HEK293 (cell line): ENCODE data around the gene KLHL21.

ENCODE experiments used
- CTCF ChIA-PET: fragments of 350-600 bp; formaldehyde crosslinking; extraction: SDS; loops from one replicate; lab custom pipeline; 2021; ENCODE audit warnings: antibody characterized with exemption; lab: Yijun Ruan, JAX
- POLR2A ChIA-PET: fragments of 300-600 bp; formaldehyde crosslinking; extraction: SDS; loops from one replicate; lab custom pipeline; 2020; ENCODE audit warnings: antibody characterized with exemption, inconsistent platforms; lab: Yijun Ruan, JAX
- H3K27ac ChIP-seq: fragments of 200-500 bp; sonication (Bioruptor generic); 2 replicates; pipeline ENCODE4 v1.5.1; 2014; ENCODE audit warnings: low read depth, low read length, control low read depth, inconsistent platforms; ENCODE audit errors: extremely low read depth
- H3K36me3 ChIP-seq, 2 experiments: fragments of 200-500 bp in 1 of 2; sonication (Bioruptor generic) in 1 of 2; 1 replicate in 1 of 2; 2 replicates in 1 of 2; pipeline ENCODE4 v1.5.1; 2014 to 2017; ENCODE audit warnings: inconsistent platforms in 2 of 2, low read length in 2 of 2; ENCODE audit not compliant: control insufficient read depth in 2 of 2, insufficient read depth in 1 of 2
- H3K4me1 ChIP-seq: fragments of 200-500 bp; sonication (Bioruptor generic); 2 replicates; pipeline ENCODE4 v1.5.1; 2014; ENCODE audit warnings: mild to moderate bottlenecking, low read length, inconsistent platforms; ENCODE audit not compliant: control insufficient read depth, insufficient read depth
- H3K4me3 ChIP-seq: 2 replicates; pipeline ENCODE4 v1.5.1; 2011; ENCODE audit warnings: low read depth, mild to moderate bottlenecking, control low read depth, low read length, moderate library complexity
- H3K9me3 ChIP-seq: fragments of 200-500 bp; sonication (Bioruptor generic); 2 replicates; pipeline ENCODE4 v1.5.1; 2014; ENCODE audit warnings: low read depth, low read length, inconsistent platforms; ENCODE audit not compliant: control insufficient read depth, insufficient read depth
- HOXC10 ChIP-seq: sonication (generic); formaldehyde crosslinking; IDR thresholded peaks from 2 replicates; pipeline ENCODE4 v1.8.1; 2023; ENCODE audit warnings: mild to moderate bottlenecking, missing genetic modification reagents
- KLF16 ChIP-seq: fragments of 450-650 bp; formaldehyde crosslinking; IDR thresholded peaks from 2 replicates; pipeline ENCODE4 v1.5.1; 2017; ENCODE audit warnings: missing biosample characterization, missing genetic modification characterization
- MYNN ChIP-seq: fragments of 450-650 bp; formaldehyde crosslinking; IDR thresholded peaks from 2 replicates; pipeline ENCODE4 v1.5.1; 2016; ENCODE audit warnings: missing biosample characterization, missing genetic modification characterization, borderline replicate concordance
- WT1 ChIP-seq: fragments of 450-650 bp; formaldehyde crosslinking; IDR thresholded peaks from 2 replicates; pipeline ENCODE4 v1.5.1; 2016; ENCODE audit warnings: missing biosample characterization, missing genetic modification characterization
- ZBTB10 ChIP-seq: fragments of 450-650 bp; formaldehyde crosslinking; IDR thresholded peaks from 2 replicates; pipeline ENCODE4 v1.5.1; 2016; ENCODE audit warnings: missing biosample characterization, missing genetic modification characterization
- ZBTB44 ChIP-seq: fragments of 450-650 bp; IDR thresholded peaks from 2 replicates; pipeline ENCODE4 v1.5.1; 2018; ENCODE audit warnings: missing biosample characterization, mild to moderate bottlenecking, missing genetic modification characterization
- ZBTB6 ChIP-seq: fragments of 450-650 bp; formaldehyde crosslinking; IDR thresholded peaks from 2 replicates; pipeline ENCODE4 v1.5.1; 2017; ENCODE audit warnings: missing biosample characterization, missing genetic modification characterization
- ZFHX2 ChIP-seq: fragments of 450-650 bp; formaldehyde crosslinking; conservative IDR thresholded peaks from 2 replicates; pipeline ENCODE4 v1.5.1; 2016; ENCODE audit warnings: missing biosample characterization, missing genetic modification characterization
- ZNF248 ChIP-seq: fragments of 450-650 bp; formaldehyde crosslinking; IDR thresholded peaks from 2 replicates; pipeline ENCODE4 v1.5.1; 2017; ENCODE audit warnings: missing biosample characterization, missing genetic modification characterization
- ZNF341 ChIP-seq: fragments of 450-650 bp; formaldehyde crosslinking; IDR thresholded peaks from 2 replicates; pipeline ENCODE4; 2016; ENCODE audit warnings: low read depth, missing biosample characterization, missing genetic modification characterization
- ZNF398 ChIP-seq: fragments of 450-650 bp; formaldehyde crosslinking; IDR thresholded peaks from 2 replicates; pipeline ENCODE4 v1.5.1; 2017; ENCODE audit warnings: missing biosample characterization, missing genetic modification characterization
- ZNF449 ChIP-seq: fragments of 450-650 bp; formaldehyde crosslinking; IDR thresholded peaks from 2 replicates; pipeline ENCODE4 v1.5.1; 2017; ENCODE audit warnings: missing biosample characterization, mild to moderate bottlenecking, missing genetic modification characterization, moderate library complexity
- ZNF555 ChIP-seq: fragments of 450-650 bp; formaldehyde crosslinking; conservative IDR thresholded peaks from 2 replicates; pipeline ENCODE4 v1.5.1; 2017; ENCODE audit warnings: missing biosample characterization, mild to moderate bottlenecking, missing genetic modification characterization, inconsistent platforms
- ZNF692 ChIP-seq: fragments of 450-650 bp; formaldehyde crosslinking; IDR thresholded peaks from 2 replicates; pipeline ENCODE4 v1.5.1; 2016; ENCODE audit warnings: missing biosample characterization, missing genetic modification characterization
- ZNF791 ChIP-seq: fragments of 450-650 bp; formaldehyde crosslinking; IDR thresholded peaks from 2 replicates; pipeline ENCODE4 v1.5.1; 2016; ENCODE audit warnings: missing biosample characterization, missing genetic modification characterization
- ZNF837 ChIP-seq: fragments of 450-650 bp; formaldehyde crosslinking; IDR thresholded peaks from 2 replicates; pipeline ENCODE4 v1.5.1; 2016; ENCODE audit warnings: missing biosample characterization, missing genetic modification characterization
- ZXDB ChIP-seq: fragments of 450-650 bp; formaldehyde crosslinking; IDR thresholded peaks from 2 replicates; pipeline ENCODE4 v1.5.1; 2016; ENCODE audit warnings: missing biosample characterization, missing genetic modification characterization
- TF ChIP-seq, protein P1 (sequence below): fragments of 450-650 bp; formaldehyde crosslinking; IDR thresholded peaks from 2 replicates; pipeline ENCODE4 v1.5.1; 2016; ENCODE audit warnings: missing biosample characterization, missing genetic modification characterization
- TF ChIP-seq, protein P2 (sequence below): fragments of 450-650 bp; formaldehyde crosslinking; optimal IDR thresholded peaks from 2 replicates; pipeline ENCODE3; 2016; ENCODE audit warnings: missing biosample characterization, mild to moderate bottlenecking, missing genetic modification characterization

The KLHL21 gene

GRCh38 chr1:6613361-6614018, 10.8 kb upstream of the KLHL21 start, which contains the start of gene PHF13:
Gene PHF13 (plus strand): TSS chr1:6613731. CDS start chr1:6614067, 336 bp downstream.
- peak within 1 kb of the TSS; percentile 88 for H3K4me3 ChIP-seq
- ChIA-PET POLR2A (interaction anchor here (1.1 to 1.2 kb wide), 4 partner anchors 10 to 33 kb away, joined by 5 to 10 read pairs (median 6); partner anchors contain the start of genes THAP3 and ZBTB48), CTCF (interaction anchor here (0.6 kb wide), 1 partner anchor 119 kb away, joined by 3 read pairs; no protein-coding TSS in a partner anchor)
- H3K9me3 ChIP-seq = no peaks in the 10 kb centered on the region
- peak within 1 kb of the TSS; percentile 91 for H3K27ac ChIP-seq
- peaks cover 3% of the 10 kb centered on the region; the same call in 1 of the 2 replicates for H3K4me1 ChIP-seq
- peaks cover 11 to 22% of the 10 kb centered on the region in 2 experiments; a peak in 2 of 3 replicates for H3K36me3 ChIP-seq
- TF ChIP-seq ZNF692 (tag by site-specific recombination) = no peak; the same call in 1 of the 2 replicates
- TF ChIP-seq ZNF449 = 0 out of 2 replicates have a peak, but pooled peaks have one; percentile 50
- TF ChIP-seq ZBTB44 (tag by site-specific recombination) = no peak
- TF ChIP-seq ZNF837 (tag by site-specific recombination) = no peak
- no peak for TF ChIP-seq MYNN (tag by site-specific recombination)
- TF ChIP-seq, protein P1, sequence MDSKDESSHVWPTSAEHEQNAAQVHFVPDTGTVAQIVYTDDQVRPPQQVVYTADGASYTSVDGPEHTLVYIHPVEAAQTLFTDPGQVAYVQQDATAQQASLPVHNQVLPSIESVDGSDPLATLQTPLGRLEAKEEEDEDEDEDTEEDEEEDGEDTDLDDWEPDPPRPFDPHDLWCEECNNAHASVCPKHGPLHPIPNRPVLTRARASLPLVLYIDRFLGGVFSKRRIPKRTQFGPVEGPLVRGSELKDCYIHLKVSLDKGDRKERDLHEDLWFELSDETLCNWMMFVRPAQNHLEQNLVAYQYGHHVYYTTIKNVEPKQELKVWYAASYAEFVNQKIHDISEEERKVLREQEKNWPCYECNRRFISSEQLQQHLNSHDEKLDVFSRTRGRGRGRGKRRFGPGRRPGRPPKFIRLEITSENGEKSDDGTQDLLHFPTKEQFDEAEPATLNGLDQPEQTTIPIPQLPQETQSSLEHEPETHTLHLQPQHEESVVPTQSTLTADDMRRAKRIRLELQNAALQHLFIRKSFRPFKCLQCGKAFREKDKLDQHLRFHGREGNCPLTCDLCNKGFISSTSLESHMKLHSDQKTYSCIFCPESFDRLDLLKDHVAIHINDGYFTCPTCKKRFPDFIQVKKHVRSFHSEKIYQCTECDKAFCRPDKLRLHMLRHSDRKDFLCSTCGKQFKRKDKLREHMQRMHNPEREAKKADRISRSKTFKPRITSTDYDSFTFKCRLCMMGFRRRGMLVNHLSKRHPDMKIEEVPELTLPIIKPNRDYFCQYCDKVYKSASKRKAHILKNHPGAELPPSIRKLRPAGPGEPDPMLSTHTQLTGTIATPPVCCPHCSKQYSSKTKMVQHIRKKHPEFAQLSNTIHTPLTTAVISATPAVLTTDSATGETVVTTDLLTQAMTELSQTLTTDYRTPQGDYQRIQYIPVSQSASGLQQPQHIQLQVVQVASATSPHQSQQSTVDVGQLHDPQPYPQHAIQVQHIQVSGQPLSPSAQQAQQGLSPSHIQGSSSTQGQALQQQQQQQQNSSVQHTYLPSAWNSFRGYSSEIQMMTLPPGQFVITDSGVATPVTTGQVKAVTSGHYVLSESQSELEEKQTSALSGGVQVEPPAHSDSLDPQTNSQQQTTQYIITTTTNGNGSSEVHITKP (tag by site-specific recombination) = peak; percentile 31; the same call in 1 of the 2 replicates
- peak; percentile 91 for TF ChIP-seq ZXDB
- peak; percentile 87 for TF ChIP-seq ZNF341 (tag by site-specific recombination)
- peak; percentile 15; the same call in 1 of the 2 replicates for TF ChIP-seq WT1 (tag by site-specific recombination)
- no peak for TF ChIP-seq ZNF791
- TF ChIP-seq ZFHX2 (tag by site-specific recombination) = peak; percentile 95
- no peak for TF ChIP-seq ZNF555 (tag by site-specific recombination)
- TF ChIP-seq ZBTB6 = peak; percentile 94
- TF ChIP-seq KLF16 = peak; percentile 90
- TF ChIP-seq ZBTB10 (tag by site-specific recombination) = peak; percentile 40; the same call in 1 of the 2 replicates
- TF ChIP-seq, protein P2, sequence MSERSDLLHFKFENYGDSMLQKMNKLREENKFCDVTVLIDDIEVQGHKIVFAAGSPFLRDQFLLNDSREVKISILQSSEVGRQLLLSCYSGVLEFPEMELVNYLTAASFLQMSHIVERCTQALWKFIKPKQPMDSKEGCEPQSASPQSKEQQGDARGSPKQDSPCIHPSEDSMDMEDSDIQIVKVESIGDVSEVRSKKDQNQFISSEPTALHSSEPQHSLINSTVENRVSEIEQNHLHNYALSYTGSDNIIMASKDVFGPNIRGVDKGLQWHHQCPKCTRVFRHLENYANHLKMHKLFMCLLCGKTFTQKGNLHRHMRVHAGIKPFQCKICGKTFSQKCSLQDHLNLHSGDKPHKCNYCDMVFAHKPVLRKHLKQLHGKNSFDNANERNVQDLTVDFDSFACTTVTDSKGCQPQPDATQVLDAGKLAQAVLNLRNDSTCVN (tag by site-specific recombination) = peak; percentile 97
- no peak for TF ChIP-seq ZNF248 (tag by site-specific recombination)
- no peak for TF ChIP-seq HOXC10 (CRISPR knock-in tag)
- peak; percentile 80 for TF ChIP-seq ZNF398 (tag by site-specific recombination)
